PC-3 (cell line): Measurements from ENCODE around the gene SLC22A3. TPM values are rescaled to one million over a fixed set of nuclear protein-coding genes. Genes with fewer than 3 reads are reported as not detected.

Experiments
- ATAC-seq: fragments of 200-7000 bp; cut with Tn5 transposase; 2 replicates; pipeline ENCODE4 v1.9.1; 2020; ENCODE audit warnings: mild to moderate bottlenecking, moderate library complexity
- BruUV-seq: library from RNA; stranded (reverse); fragments of 400-500 nt; replicated peaks from 2 replicates; lab custom pipeline; 2021; lab: Mats Ljungman, UMichigan
- CTCF ChIA-PET: fragments of 300-600 bp; sonication (Branson Sonifier 250); formaldehyde crosslinking; loops from one replicate; lab custom pipeline; 2022; ENCODE audit warnings: antibody characterized with exemption; lab: Charles Lee
- POLR2A ChIA-PET: fragments of 300-600 bp; sonication (Branson Sonifier 250); formaldehyde crosslinking; loops from one replicate; lab custom pipeline; 2022; ENCODE audit warnings: antibody characterized with exemption; ENCODE audit not compliant: unreplicated experiment; lab: Charles Lee
- DNase-seq: peaks from one replicate; pipeline ENCODE4 v3.0.0-alpha.2; 2015
- H2AFZ ChIP-seq: fragments of 300-600 bp; sonication (generic); 2 replicates; pipeline ENCODE4 v1.6.0; 2016; ENCODE audit warnings: antibody characterized with exemption, low read length
- H3F3A ChIP-seq: fragments of 300-600 bp; sonication (generic); one replicate; pipeline ENCODE4 v1.6.0; 2017; ENCODE audit warnings: antibody characterized with exemption, low read length, control low read depth, mild to moderate bottlenecking; ENCODE audit not compliant: unreplicated experiment
- H3K27ac ChIP-seq: fragments of 300-600 bp; sonication (generic); 2 replicates; pipeline ENCODE4 v1.5.1; 2016; ENCODE audit warnings: mild to moderate bottlenecking, low read length
- H3K27me3 ChIP-seq: fragments of 300-600 bp; sonication (generic); 2 replicates; pipeline ENCODE4 v1.6.1; 2016; ENCODE audit warnings: low read length, mixed read lengths
- H3K36me3 ChIP-seq: fragments of 300-600 bp; sonication (generic); 2 replicates; pipeline ENCODE4 v1.6.1; 2016; ENCODE audit warnings: low read depth, mixed run types, low read length, mixed read lengths
- H3K4me1 ChIP-seq: fragments of 300-600 bp; sonication (generic); 2 replicates; pipeline ENCODE4 v1.5.1; 2016; ENCODE audit warnings: low read length; ENCODE audit not compliant: insufficient read depth
- H3K4me2 ChIP-seq: fragments of 300-600 bp; sonication (generic); 2 replicates; pipeline ENCODE4 v1.6.0; 2016; ENCODE audit warnings: low read length
- H3K4me3 ChIP-seq: fragments of 300-600 bp; sonication (generic); 2 replicates; pipeline ENCODE4 v1.5.1; 2016; ENCODE audit warnings: mild to moderate bottlenecking, low read length, mixed read lengths
- H3K79me2 ChIP-seq: fragments of 300-600 bp; sonication (generic); 2 replicates; pipeline ENCODE4 v1.6.1; 2017; ENCODE audit warnings: low read length, mixed read lengths
- H3K9ac ChIP-seq: fragments of 300-600 bp; sonication (generic); 2 replicates; pipeline ENCODE4 v1.6.0; 2016; ENCODE audit warnings: mild to moderate bottlenecking, low read length
- H3K9me2 ChIP-seq: fragments of 300-600 bp; sonication (generic); replicated peaks from 2 replicates; pipeline ENCODE4 v1.6.1; 2016; ENCODE audit warnings: mixed run types, low read length, mixed read lengths
- H3K9me3 ChIP-seq: fragments of 300-600 bp; sonication (generic); 2 replicates; pipeline ENCODE4 v1.6.1; 2016; ENCODE audit warnings: low read length, mixed read lengths
- H4K20me1 ChIP-seq: fragments of 300-600 bp; sonication (generic); 2 replicates; pipeline ENCODE4 v1.6.1; 2016; ENCODE audit warnings: low read length, mixed read lengths
- EZH2 ChIP-seq: fragments of 300-600 bp; sonication (generic); IDR thresholded peaks from one replicate; pipeline ENCODE4 v1.6.1; 2017; ENCODE audit warnings: antibody characterized with exemption, mild to moderate bottlenecking, low read length; ENCODE audit not compliant: unreplicated experiment
- EZH2phosphoT487 ChIP-seq: fragments of 300-600 bp; sonication (generic); IDR thresholded peaks from 2 replicates; pipeline ENCODE4 v1.6.1; 2018; ENCODE audit warnings: mild to moderate bottlenecking, antibody characterized with exemption, low read length, borderline replicate concordance
- intact Hi-C: fragments of 100-400 bp; cut with micrococcal nuclease; formaldehyde crosslinking; loops from 2 replicates; pipeline ENCODE4 v1.9.0; 2023
- total RNA-seq: library from RNA; depleted of rRNA; stranded (reverse); fragments of >200 nt; gene quantifications from 2 replicates; pipeline ENCODE4 v1.2.3, GENCODE V29; 2014
- TF ChIP-seq, protein P1 (sequence below): fragments of 300-600 bp; sonication (generic); conservative IDR thresholded peaks from 2 replicates; pipeline ENCODE4 v1.5.1; 2017; ENCODE audit warnings: antibody characterized with exemption, low read depth, mild to moderate bottlenecking, low read length

SLC22A3 gene
- total RNA-seq, 1 experiment from 2014 or later: 0.47 TPM

DNA sequence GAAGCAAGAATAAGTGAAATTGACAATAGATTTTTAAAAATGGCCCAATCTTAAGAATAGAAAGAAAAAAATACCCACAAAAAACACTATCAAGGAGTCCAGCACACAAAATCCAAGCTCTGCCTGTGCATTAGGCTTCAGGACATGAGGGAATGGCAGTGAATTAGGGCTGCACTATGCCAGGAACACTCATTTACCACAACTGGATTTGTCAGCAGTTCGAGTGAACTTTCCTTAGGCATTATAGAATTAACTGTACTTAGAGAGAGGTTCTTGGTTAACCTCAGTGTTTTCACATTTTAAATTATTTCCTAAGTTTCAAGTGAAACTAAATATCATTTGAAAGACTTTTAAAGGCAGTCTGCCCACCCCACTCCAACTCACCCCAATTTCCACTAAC is 34.8 kb downstream of the SLC22A3 start:
- Histone ChIP-seq H3K9me3 (no peaks in the 10 kb centered on the region), H3K9ac (no peak overlapping the region), H3K27me3 (no peaks in the 10 kb centered on the region), H3K9me2 (no peaks in the 10 kb centered on the region), H3K4me3 (no peak overlapping the region), H3K27ac (no peak overlapping the region), H3K4me1 (peaks cover 27% of the 10 kb centered on the region), H2AFZ (no peak overlapping the region), H3K4me2 (no peak overlapping the region), H3K36me3 (no peaks in the 10 kb centered on the region), H3K79me2 (no peaks in the 10 kb centered on the region), H3F3A (no peaks in the 10 kb centered on the region), H4K20me1 (no peaks in the 10 kb centered on the region)
- ChIA-PET CTCF (no interaction called here), POLR2A (no interaction called here)
- no peak for DNase-seq
- ATAC-seq: no peak
- BruUV-seq: no TSS peak
- TF ChIP-seq, protein P1, sequence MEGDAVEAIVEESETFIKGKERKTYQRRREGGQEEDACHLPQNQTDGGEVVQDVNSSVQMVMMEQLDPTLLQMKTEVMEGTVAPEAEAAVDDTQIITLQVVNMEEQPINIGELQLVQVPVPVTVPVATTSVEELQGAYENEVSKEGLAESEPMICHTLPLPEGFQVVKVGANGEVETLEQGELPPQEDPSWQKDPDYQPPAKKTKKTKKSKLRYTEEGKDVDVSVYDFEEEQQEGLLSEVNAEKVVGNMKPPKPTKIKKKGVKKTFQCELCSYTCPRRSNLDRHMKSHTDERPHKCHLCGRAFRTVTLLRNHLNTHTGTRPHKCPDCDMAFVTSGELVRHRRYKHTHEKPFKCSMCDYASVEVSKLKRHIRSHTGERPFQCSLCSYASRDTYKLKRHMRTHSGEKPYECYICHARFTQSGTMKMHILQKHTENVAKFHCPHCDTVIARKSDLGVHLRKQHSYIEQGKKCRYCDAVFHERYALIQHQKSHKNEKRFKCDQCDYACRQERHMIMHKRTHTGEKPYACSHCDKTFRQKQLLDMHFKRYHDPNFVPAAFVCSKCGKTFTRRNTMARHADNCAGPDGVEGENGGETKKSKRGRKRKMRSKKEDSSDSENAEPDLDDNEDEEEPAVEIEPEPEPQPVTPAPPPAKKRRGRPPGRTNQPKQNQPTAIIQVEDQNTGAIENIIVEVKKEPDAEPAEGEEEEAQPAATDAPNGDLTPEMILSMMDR: no peak
- TF ChIP-seq EZH2phosphoT487 (no peak), EZH2 (no peak)
- intact Hi-C loops: no loop called here

DNA sequence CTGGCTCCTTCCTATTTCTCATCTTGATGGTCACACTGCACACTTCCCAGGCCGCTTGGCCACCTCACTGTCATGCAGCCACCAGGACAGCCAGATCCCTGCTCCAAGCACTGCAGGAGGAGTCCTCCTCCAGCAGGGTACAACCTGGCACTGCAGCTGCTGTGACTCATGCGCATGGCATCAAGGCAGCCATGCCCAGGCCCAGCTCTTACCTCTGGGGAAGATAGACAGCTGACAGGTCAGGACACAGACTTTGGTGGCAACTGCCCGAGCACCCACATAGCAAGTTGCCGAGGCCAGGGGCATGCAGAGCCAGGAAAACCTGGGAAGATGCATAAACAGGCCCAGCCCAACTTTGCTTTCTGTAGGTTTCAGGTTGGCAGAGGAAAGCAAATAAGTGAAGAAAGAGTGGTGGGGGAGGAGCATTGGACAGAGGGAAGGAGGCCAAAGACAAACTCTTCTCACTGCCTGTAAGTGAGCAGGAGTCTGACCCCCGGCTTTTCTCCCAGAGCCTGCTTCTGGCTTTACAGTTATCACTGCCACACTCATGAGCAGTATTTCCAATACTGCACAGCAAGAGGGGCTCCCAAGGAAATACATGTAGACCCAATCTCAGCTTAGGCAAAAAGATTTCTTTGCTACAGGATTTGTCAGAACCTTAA is 38.8 kb downstream of the SLC22A3 start:
- ChIA-PET POLR2A (no interaction called here), CTCF (no interaction called here)
- Histone ChIP-seq H3K4me2 (peak overlapping the region; percentile 69), H3K27me3 (no peaks in the 10 kb centered on the region), H3K79me2 (no peaks in the 10 kb centered on the region), H3K4me1 (peaks cover 32% of the 10 kb centered on the region), H3K9ac (no peak overlapping the region), H3F3A (no peaks in the 10 kb centered on the region), H3K4me3 (no peak overlapping the region), H3K9me3 (no peaks in the 10 kb centered on the region), H2AFZ (peak overlapping the region; percentile 71; the same call in 1 of the 2 replicates), H3K9me2 (no peaks in the 10 kb centered on the region), H4K20me1 (no peaks in the 10 kb centered on the region), H3K36me3 (no peaks in the 10 kb centered on the region), H3K27ac (peak overlapping the region; percentile 34)
- intact Hi-C loops: no loop called here
- BruUV-seq: no TSS peak
- DNase-seq (peak; percentile 78), ATAC-seq (peak; percentile 87)
- TF ChIP-seq EZH2: no peak
- TF ChIP-seq, protein P1: peak; percentile 14; the same call in 1 of the 2 replicates

DNA sequence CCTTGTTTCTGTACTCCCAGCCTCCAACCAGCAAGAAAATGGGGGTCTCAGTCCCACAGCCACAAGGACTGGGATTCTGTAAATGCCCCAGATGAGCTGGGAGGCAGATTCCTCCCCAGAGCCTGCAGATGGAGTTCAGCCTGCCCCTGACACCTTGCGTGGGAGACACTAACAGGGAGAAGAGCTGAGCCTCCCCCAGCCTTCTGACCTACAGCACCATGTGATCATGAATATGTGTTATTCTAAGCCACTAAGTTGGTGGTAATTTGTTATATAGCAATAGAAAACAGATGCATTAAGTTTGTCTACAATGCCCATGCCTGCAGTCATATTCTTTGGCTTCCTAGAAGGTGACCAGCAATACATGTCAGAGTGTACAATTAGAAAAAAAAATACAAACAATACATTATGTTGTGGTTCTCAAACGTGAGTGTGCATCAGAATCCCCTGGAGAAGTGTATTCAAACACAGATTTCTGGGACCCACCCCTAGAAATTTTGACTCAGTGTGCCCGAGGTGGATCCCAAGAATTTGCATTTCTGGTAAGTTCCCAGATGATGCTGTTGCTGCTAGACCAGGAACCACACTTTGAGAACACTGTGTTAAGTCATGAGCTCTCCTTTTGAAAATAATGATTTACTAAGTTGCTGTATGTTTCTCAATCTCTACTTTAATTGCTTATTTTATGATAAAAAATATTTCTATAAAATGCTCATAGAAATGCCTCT is 39.9 kb downstream of the SLC22A3 start:
- Histone ChIP-seq H3K4me2 (no peak overlapping the region), H3K4me3 (no peak overlapping the region), H3K79me2 (no peaks in the 10 kb centered on the region), H3F3A (no peaks in the 10 kb centered on the region), H3K36me3 (no peaks in the 10 kb centered on the region), H3K27ac (no peak overlapping the region), H3K9me2 (no peaks in the 10 kb centered on the region), H3K27me3 (no peaks in the 10 kb centered on the region), H3K4me1 (peaks cover 38% of the 10 kb centered on the region), H3K9ac (no peak overlapping the region), H3K9me3 (no peaks in the 10 kb centered on the region), H4K20me1 (no peaks in the 10 kb centered on the region), H2AFZ (no peak overlapping the region)
- ChIA-PET POLR2A (no interaction called here), CTCF (no interaction called here)
- BruUV-seq: no TSS peak
- DNase-seq (no peak), ATAC-seq (no peak)
- TF ChIP-seq EZH2phosphoT487 (no peak), EZH2 (no peak)
- TF ChIP-seq, protein P1: no peak
- intact Hi-C loops: no loop called here
